GM03348 (cell line): ENCODE results near the gene PLEKHG1.

ENCODE experiments used
- DNase-seq: peaks from one replicate; pipeline ENCODE4 v3.0.0; 2012; ENCODE audit warnings: low spot score

The PLEKHG1 gene

DNA sequence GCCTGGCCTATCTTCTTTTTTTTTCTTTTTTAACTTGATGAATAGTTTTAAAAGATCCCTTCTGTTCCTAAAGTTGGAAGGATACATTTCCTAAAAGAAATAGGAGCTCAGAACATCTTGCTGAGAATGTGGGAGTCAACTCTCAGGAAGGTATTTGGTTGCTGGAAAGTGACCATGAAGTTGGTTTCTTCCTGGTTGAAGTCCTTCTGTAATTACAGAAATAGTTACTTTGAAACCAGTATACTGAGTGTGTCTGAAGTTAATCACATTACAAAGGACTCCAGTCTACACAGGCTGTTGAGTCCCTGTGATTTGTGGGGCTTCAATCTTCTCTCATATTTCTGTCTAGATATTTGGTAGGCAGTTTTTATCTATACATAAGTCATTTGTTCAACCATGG is 9.8 kb upstream of the PLEKHG1 start:
- no peak for DNase-seq

DNA sequence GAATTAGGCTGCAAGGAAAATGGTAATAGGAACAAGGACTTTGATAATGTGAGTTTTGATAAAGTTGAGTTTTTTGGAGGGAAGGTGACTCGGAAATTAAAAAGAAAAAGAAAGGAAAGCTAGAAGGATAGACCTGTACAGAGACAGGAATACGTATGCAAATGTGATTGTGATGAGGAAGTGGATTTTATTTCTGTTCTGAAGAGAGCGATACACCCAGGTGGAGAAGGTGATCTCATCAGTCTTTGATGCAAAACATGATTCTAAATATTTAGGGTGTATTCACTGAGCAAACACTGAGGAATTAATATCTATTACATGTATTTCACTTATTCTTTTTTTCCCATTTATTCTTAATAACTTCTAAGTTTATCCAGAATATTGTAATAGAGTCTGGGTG is 9.2 kb upstream of the PLEKHG1 start:
- no peak for DNase-seq

DNA sequence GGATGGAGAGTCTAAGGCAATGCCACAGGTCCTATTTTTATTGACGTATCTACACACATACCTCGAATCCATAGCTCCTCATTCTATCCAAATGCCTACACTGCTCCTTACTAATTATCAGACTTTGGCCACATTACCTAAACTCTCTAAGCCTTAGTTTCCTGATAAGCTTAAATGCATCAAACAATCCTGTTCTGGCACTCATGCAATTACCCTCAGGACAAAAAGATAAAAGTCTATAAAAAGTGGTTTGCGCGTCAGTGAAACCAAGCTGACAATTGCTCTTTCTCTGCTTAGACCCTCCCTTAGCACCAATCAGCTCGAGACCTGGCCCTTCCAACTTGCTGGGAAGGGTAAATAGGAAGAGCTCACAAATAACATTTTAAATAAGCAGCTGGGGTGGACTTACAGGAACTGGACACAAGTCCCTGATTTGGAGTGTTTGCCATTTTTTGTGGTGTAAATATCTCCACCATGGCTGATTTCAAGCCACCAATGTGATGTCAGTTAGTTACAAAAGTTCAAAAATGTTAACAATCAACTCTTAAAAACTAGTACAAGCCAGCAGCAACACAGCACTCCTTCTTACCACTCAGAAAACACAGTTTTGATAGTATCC is 7.2 kb upstream of the PLEKHG1 start:
- no peak for DNase-seq

DNA sequence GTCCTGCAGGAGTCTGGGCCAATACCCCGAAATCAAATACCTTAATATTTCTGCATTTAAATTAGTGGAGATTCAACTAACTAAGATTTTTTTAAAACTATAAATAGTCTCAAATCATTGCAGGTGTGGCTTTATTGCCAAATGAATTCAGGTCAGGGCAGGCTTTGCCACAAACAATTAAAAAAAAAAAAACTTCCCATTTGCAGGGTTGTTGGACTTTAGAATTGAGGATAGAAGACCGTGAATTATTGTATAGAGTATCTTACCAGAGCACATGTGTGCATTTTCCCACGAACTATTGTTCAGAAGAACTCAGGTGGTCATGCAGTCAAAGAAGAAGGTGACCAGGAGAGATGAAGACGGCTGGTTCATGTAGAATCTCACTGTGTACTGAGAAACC is 6.6 kb upstream of the PLEKHG1 start:
- no peak for DNase-seq

DNA sequence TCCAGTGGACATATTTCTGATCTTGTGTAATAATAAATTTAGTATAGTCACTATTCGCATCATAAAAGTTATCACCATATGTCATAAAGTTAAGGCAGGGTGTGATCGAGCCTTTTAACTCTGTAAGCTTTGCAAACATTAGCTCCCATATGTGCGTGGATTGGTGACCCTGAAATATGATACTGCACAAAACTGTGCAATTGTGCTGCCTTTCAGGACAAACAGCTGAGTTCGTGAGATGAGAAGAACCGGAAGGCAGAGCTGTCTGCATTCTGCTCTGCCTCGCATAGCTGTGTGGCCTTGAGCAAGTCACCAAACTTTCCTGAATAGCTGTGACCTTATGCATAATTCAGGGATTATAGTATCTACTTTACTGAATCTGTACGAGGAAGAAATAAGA is 3.2 kb upstream of the PLEKHG1 start:
- DNase-seq: no peak

DNA sequence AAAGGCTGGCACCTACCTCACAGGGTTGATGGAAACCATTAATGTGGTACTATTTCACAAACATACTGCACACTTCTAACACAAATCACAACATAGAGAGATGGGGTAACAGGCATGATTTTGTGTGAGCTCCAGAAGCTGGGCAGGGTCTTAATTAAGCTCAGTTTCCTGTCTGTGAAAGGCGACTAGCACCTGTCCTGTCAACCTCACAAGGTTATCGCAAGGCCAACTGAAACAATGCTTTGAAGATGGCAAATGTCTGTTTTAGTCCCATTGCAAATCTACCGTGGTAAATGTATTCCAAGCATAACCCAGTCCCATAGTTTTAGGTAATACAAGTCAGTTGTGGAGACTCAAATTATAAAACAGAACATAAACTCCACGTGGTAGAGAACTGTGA is 1.3 kb upstream of the PLEKHG1 start:
- DNase-seq: no peak

DNA sequence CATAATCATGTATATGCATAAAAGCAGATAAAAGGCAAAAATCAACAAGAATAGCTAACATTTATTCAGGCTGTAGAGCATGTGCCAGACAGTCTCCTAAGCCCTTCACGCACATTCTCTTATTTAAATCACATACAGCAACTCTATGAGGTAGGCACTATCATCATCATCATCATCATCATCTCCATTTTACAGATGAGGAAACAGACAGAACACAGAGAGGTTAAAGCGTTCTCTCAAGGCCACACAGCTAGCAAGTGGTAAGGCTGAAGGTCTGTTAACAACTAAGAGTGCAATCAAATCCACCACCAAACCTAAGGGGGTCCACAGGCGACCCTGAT is 857 bp upstream of the PLEKHG1 start:
- DNase-seq: no peak

DNA sequence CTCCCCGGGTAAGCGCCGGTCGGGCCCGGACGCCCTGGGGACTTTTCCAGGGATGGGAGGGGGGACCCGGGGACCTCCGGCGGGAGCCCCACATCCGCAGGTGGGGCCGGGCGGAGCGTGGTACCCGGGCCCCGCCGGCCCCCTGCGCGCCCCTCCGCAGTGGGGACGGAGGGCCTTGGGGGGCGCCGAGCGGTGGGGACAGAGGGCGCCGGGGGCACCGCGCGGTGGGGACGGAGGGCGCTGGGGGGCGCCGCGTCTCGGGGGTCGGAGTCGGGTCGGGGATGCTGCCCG is 270 bp downstream of the PLEKHG1 start:
- no peak for DNase-seq

DNA sequence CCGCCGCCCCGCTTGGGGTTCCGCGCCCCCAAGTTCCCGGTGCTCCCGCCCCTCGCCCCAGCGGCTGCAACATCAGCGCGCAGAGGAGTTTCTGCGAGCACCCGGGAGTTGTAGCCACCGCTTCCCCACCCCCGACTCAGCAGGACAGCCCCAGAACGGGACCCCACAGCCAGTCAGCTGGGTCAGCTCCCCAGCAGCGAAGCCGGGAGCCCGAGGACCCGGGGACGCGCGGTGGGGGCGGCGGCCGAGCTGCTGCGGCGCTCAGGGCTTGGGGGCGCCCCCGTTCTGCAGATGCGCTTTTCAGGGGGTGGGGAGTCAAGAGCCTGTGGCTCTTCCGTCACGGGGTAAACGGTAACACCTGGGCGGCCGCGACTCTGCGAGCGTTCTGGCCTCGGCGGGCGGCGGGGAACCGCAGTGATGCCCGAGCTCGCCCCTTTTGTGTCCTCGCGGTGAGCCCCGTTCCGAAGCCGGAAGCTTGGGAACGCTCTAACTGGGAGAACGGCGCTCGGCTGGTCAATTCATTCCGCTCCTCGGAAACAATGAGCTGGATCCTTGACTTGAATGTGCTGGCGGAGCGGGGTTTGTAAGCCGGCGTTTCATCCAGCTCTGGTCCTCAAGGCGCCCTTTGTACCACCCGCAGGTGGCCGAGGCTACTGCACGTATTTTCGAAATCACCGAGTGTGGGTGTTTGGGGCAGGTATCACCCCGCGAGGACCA is 774 bp downstream of the PLEKHG1 start:
- DNase-seq: peak; percentile 74

DNA sequence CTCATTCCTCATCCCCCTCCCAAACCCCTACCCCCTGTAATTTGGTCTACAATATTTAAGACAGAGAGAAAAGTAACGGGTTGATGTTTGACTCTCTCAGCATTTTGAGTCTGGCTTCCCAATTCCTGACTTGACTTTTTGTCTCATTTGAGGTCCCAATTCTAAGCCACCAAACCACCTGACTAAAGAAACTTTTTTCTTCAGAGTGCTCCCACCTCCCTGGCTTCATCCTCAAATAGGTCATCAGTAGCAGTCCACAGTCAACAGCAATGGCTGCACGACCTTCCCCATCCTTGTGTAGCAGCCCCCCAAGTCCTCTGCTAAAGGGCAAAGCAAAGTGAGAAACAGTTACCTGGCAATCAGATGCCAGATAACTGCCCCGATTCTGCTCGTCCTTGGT is 1.8 kb downstream of the PLEKHG1 start:
- DNase-seq: no peak

DNA sequence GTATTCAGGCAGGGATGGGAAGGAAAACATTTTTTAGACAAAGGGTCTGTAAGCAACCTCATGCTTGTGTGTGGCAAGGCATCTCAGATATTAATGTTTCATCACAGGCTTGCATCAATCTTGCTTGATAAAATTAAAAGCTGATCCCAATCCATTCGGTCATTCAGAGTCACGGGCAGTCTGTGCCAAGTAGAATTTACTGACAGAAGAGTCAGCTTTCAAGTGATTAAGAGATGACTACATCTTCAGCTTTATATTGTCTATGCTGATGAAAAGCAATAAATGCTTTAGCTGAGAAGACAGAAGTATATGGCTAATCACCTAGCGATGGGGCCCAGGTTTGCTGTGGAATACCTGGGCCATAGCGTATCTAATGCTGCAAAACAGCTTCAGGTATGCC is 3.5 kb downstream of the PLEKHG1 start:
- DNase-seq: no peak

DNA sequence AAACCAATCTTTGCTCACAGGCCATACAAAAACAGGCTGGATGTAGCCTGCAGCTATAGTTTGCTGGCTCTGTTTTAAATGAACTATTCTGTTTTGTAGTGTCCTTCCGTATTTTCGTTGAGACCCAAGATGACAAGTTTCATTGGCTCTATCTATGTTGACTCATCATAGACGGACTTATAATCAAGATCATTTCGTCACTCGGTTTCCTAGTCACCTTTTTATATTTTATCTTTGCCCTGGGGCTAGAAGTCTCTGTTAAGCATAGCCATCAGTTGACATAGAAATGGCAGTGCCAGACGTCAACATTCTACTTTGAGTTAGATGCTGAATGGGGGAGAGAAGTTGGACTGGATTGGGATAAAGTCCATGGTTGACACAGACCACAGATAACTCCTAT is 4.8 kb downstream of the PLEKHG1 start:
- DNase-seq: no peak

DNA sequence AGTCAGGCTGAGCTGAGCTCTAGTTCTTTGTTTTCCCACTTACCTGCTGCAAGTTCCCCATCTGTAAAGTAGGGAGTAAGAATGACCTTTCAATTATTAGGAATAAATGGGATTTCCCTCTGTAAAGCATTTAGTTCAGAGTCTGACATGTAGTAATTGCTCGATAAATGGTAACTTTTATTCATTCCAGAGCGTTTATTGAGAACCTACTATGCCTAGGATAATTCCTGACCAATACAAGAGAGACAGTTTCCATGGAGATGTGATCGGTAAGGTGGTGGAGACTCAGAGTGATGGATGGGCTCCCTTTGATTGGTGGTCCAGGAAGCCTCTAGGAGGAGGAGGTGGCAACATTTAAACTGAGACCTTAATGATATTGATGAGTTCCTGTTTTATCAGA is 5.6 kb downstream of the PLEKHG1 start:
- DNase-seq: no peak

DNA sequence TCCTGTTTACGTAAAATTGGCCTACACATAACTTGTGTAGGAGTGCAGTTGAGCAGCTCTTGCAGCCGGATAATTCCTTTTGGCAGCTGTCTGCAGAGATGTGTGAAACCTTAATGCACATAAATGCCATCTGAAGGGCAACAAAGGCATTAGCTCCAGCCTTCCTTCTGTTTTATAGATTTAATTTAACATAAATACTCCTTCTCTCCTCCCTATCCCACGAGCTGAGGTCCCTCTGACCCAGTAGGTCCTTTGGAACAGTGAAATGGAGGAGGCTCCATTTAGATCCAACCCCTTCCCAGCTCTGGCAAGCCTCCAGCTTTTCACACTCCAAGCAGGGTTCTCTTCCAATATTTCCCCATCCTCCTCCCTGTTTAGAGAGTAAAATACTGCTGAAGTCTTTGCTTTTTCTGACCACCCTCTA is 6.5 kb downstream of the PLEKHG1 start:
- DNase-seq: no peak

DNA sequence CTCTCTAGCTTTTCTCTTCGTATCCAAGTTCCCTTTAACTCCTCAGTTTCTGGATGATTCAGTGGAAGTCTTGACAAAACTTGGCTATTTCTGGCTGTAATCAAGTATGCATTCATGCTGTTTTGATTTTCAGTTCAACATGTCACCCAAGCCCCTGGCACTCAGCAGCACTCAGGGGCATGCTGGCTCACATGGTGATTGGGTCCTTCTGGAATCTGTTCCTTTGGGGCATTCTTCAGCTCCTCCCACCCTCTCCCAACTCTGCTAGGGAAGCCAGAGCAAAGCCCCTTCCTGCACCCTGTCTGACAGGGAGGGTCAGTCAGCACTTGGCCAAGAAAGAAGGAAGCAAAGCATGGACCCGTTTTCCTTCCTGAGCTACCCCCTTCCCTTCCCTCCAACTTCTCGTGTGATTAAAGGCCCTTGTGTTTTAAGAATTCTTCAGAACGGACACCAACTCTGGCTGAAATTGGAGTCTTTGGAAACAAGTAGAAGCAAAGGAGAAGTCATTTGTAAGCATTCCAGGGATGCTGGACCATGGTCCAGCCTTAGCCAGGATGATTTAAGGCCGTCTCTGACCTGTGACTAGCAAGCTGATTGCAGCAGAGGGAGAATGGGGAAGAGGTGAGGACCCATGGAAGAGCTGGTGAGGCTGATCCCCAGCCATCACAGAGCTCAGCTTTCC is 7.1 kb downstream of the PLEKHG1 start:
- DNase-seq: no peak

DNA sequence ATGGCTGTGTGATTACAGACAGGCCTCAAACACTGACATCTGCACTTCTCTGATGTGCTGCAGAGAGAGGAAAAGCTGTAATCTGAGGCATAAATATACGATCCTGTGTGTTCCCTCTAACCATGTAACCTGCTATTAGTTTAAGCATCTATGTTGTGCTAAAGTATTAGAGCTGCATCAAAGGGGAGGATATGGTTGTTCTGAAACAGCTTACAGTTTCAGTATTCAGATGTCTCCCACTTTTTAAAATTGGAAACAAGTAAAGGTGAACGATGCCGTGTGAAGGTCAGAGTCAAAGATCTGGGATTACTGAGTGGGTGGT is 7.6 kb downstream of the PLEKHG1 start:
- no peak for DNase-seq

DNA sequence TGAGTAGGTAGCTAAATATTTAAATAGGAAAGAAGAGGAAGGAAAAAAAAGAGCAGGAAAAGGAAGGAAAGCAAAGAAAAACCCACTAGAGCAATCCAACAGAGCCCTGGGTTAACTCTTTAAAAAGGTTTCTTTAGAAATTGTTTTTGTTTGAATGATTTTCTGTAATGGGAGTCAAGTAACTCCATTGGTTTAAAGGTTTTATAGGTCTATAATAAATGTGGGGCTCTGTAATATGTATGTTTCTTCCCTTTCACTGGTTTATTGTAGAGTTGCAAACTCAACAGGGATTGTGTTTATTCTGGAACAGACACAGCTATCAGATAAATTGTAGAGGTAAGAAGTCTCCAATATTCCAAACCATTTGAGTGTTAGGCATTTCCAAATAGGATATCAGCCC is 10.9 kb downstream of the PLEKHG1 start:
- no peak for DNase-seq

DNA sequence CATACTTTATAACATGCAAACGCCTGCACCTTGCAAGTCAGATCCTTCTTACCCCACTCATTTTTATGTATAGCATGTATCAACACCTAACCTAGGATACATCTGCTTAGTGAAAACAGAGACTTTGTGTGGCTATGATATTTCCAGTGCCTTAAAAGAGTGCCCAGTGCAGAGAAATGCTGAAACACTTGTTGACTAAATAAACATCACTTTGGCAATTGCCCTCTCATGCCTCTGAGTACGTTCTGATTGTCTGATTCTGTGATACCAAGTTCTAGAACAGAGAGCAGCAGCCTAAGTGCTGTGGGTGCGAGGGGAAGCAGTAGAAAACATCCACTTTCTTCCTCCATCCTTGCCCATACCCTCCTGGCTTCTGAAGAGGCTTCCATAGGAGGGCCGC is 13.6 kb downstream of the PLEKHG1 start:
- DNase-seq: no peak

DNA sequence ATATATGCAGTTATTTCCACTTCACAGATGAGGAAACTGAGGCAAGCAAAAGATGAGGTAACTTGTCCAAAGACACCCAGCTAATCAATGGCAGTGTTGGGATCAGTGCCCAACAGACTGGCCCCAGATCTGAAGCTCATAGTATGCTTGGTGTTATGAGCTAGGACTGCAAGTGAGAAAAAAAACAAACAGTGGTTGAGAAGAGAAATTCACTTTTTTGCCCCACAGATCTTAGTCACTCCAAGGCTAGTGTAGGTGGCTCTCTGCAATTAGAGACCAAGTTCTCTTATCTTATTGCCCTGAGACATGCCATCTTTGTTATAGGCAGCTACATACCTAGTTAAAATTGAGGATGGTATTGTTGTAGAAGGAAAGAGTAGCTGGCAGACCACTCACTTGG is 16.3 kb downstream of the PLEKHG1 start:
- no peak for DNase-seq

DNA sequence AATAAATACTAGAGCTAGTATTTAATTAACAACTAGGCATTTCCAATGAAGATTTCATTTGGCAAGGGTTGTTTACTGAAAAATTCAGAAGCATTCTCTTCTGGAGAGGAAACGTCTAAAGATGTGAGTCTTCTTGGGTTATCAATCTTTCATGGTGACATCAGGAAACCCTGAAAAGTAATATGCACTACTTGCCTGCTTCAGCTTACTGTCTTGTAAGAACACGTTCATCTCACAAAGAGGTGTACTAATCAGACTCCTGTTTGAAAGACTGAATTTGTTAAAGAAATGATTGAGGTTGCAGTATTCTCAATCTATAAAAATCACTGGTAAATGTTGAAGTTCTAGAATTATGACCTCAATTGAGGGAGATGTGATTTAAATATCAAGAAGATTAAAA is 16.9 kb downstream of the PLEKHG1 start:
- no peak for DNase-seq

DNA sequence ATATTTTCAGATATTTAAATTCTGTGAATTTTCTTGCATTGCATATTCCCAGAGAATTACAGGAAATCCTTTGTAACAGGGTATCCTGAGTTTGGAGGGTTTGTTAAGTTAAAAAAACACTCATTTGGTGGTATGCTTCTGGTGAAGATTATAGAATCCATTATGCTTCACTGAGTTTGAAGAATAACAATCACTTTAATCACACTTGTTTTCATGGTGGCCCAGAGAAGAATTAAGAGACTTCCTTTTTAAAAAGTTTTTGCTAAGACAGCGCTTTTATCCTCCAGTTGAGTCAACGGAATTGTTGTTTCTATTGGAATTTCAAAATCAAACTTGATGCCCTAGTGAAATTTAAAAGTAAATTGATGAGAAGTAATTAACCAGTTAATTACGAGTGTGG is 17.4 kb downstream of the PLEKHG1 start:
- no peak for DNase-seq

DNA sequence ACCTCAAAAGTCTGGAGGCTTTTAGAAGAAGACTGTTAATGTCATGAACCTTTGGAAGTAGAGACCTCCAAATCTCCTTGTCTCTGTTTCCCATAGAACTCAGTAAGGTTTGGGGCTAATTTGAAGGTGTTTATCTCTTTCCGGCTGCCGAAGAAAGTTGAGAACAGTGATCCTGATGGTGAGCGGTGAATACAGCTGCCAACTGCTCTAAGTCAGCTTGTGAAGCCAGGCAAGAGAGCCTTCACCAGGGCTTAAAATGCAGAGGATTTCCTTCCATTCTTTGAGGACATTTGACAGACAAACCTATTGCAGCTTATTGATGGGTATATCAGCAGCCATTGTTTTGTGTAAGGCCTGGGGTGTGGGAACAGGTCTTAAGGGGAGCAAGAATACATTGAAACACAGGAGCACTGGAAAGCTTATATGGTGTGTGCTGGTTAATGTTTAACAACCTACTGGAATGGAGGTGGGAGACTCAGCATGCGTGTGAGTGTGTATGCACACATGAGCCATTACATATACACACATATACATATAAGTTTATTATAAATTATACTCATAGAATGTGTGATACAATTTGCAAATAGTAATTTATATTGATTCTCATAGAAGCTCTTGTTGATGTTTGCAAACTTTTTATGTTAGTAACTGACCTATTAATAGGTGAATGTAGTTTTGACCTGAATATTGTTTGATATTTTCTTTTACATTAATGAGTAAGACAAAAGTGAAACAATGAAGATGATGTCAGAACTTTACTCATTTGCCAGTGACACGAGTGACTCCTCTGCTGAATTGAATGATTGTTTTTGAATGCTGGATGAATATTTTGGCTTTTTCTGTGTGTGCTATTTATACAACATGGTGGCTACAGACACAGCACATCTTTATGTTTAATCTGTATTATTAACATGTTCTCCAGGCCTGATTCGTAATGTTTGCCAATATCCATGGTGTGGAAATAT is 18.1 kb downstream of the PLEKHG1 start:
- no peak for DNase-seq

DNA sequence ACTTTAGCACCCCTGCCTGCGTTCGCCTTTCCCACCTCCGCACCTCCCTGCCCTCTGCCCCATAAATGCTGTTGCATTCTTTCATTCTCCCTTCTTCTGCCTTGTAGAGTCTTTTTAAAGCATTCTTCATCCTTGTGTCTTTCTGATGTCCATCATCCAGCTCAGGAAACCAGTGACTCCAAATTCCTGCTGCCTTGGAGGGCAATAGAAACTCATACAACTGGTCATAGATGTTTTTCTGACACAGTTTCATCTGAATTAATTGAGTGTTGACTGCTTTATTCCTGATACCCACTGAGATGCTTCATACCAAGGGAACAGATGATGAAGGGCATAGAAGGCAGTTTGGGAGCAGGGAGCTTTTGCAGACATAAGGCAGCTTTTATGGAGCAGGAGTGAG is 19.6 kb downstream of the PLEKHG1 start:
- DNase-seq: no peak
